ENCODE results near the gene MYO15A.

Gene MYO15A

GRCh38 chr17:18132711-18133110 lies 24.2 kb downstream of the MYO15A start:
- no peak for DNase-seq

GRCh38 chr17:18136357-18136756 lies 27.8 kb downstream of the MYO15A start:
- DNase-seq = no peak

- DNase-seq = no peak
Measured at GRCh38 chr17:18138065-18138749, 29.7 kb downstream of the MYO15A start.

- DNase-seq = no peak
Measured at GRCh38 chr17:18139092-18139491, 30.5 kb downstream of the MYO15A start.

- no peak for DNase-seq
Measured at GRCh38 chr17:18139498-18139897, 30.9 kb downstream of the MYO15A start.

GRCh38 chr17:18139949-18140348 lies 31.4 kb downstream of the MYO15A start:
- no peak for DNase-seq

- no peak for DNase-seq
Measured at GRCh38 chr17:18140648-18141047, 32.1 kb downstream of the MYO15A start.

GRCh38 chr17:18141210-18141803 lies 32.8 kb downstream of the MYO15A start:
- DNase-seq = no peak

GRCh38 chr17:18142417-18142816 lies 33.9 kb downstream of the MYO15A start:
- DNase-seq = no peak

GRCh38 chr17:18143044-18143936 lies 34.7 kb downstream of the MYO15A start:
- peak; percentile 35 for DNase-seq

GRCh38 chr17:18144261-18144660 lies 35.7 kb downstream of the MYO15A start:
- no peak for DNase-seq

GRCh38 chr17:18144855-18145254 lies 36.3 kb downstream of the MYO15A start:
- DNase-seq = no peak

- no peak for DNase-seq
Measured at GRCh38 chr17:18145811-18146210, 37.3 kb downstream of the MYO15A start.

GRCh38 chr17:18146259-18146658 lies 37.7 kb downstream of the MYO15A start:
- DNase-seq = no peak

- no peak for DNase-seq
Measured at GRCh38 chr17:18146980-18147379, 38.4 kb downstream of the MYO15A start.

- DNase-seq = no peak
Measured at GRCh38 chr17:18148586-18148985, 40.0 kb downstream of the MYO15A start.

GRCh38 chr17:18151290-18151689 lies 42.7 kb downstream of the MYO15A start:
- no peak for DNase-seq

GRCh38 chr17:18155179-18155578 lies 46.6 kb downstream of the MYO15A start:
- no peak for DNase-seq

GRCh38 chr17:18156171-18156975 lies 47.8 kb downstream of the MYO15A start:
- no peak for DNase-seq

- no peak for DNase-seq
Measured at GRCh38 chr17:18156976-18157280, 48.4 kb downstream of the MYO15A start.

- no peak for DNase-seq
Measured at GRCh38 chr17:18157354-18157985, 48.9 kb downstream of the MYO15A start.

- DNase-seq = no peak
Measured at GRCh38 chr17:18158022-18158600, 49.6 kb downstream of the MYO15A start.

Measured in NCI-H510A (cell line).